Psoas muscle (tissue), 8 donors: ENCODE measurements around the gene RAB3C. TPM values are rescaled to one million over a fixed set of nuclear protein-coding genes. Genes with fewer than 3 reads are reported as not detected.
"Not testable (repeated sequence)": the region's sequence is repeated elsewhere in the genome, so short reads cannot be mapped to it uniquely, and the experiment has no call there.

Experiments
- ATAC-seq, 4 donors: fragments of 200-7000 bp; cut with Tn5 transposase; one replicate each; pipeline ENCODE4 v1.9.1; 2020; ENCODE audit warnings: moderate library complexity in 3 of 4, mild to moderate bottlenecking in 2 of 4
- DNase-seq, 2 donors: peaks; one replicate each; pipeline ENCODE4 v3.0.0-alpha.2; 2020
- H3K27ac ChIP-seq: fragments of 200-600 bp; one replicate; pipeline ENCODE4 v1.8.0; 2022
- H3K27me3 ChIP-seq, 3 donors: fragments of 200-600 bp in 1 of 3; one replicate each; pipeline versions ENCODE4 v1.6.1 to v1.8.0; 2013 to 2022; ENCODE audit warnings: low read length in 2 of 3, mild to moderate bottlenecking in 2 of 3, moderate library complexity in 1 of 3; ENCODE audit not compliant: insufficient read depth in 3 of 3
- H3K36me3 ChIP-seq, 2 donors: fragments of 200-600 bp in 1 of 2; one replicate each; pipeline versions ENCODE4 v1.6.1 to v1.8.0; 2013 to 2022; ENCODE audit warnings: low read depth in 1 of 2, mild to moderate bottlenecking in 1 of 2, moderate library complexity in 1 of 2; ENCODE audit not compliant: insufficient read depth in 1 of 2
- H3K4me1 ChIP-seq: fragments of 200-600 bp; one replicate; pipeline ENCODE4 v1.8.0; 2022
- H3K4me3 ChIP-seq: fragments of 200-600 bp; one replicate; pipeline ENCODE4 v1.8.0; 2022; ENCODE audit warnings: mild to moderate bottlenecking
- H3K9me3 ChIP-seq: fragments of 200-600 bp; one replicate; pipeline ENCODE4 v1.8.0; 2022
- WGBS, 3 donors: extraction: QIAGEN DNeasy Blood & Tissue Kit; methylation state at CpG; one replicate each; pipeline versions ENCODE4 v1.1.6 to v1.1.7; 2013; 5-methylcytosine and 5-hydroxymethylcytosine counted together
- intact Hi-C, 2 donors: fragments of 100-400 bp; cut with DNase I; formaldehyde crosslinking; loops; one replicate each; pipeline versions ENCODE4 v1.11.0 to v1.14.2; 2022
- polyA plus RNA-seq, 3 donors: library from polyadenylated mRNA; stranded (reverse); fragments of 200-250 nt; gene quantifications; one replicate each; pipeline ENCODE4 v1.2.3, GENCODE V29; 2013
- total RNA-seq, 4 donors: library from RNA; stranded (reverse); fragmentation: NEBNext Ultra II Directional in 2 of 4; extraction: Animal tissue kit (Norgen Biotek cat#: 25700) in 2 of 4; gene quantifications; one replicate each; pipeline versions ENCODE4 v1.2.1 to v1.2.4, GENCODE V29; 2021 to 2023
- TF ChIP-seq, protein P1 (sequence below): fragments of 200-600 bp; IDR thresholded peaks from one replicate; pipeline ENCODE4 v1.8.0; 2022; ENCODE audit warnings: antibody characterized with exemption
- donor health status: healthy with polysubstance abuse.
- donor health status: DM: no; HTN: no; CAD: no; lungs with moderate emphysema.
- donor health status: Bipolar disorder and iron deficiency.
- donor health status: healthy.
- donor health status: DM: yes; HTN: yes; CAD: no.
- donor health status: DM: no; HTN: no; CAD: no.
- donor health status: DM: no; HTN: no; CAD: no.
- donor health status: DM: yes; HTN: yes; CAD: no.

The RAB3C gene
- total and polyA plus RNA-seq, 7 donors: 0.16 to 2.2 (median 0.62) TPM

DNA sequence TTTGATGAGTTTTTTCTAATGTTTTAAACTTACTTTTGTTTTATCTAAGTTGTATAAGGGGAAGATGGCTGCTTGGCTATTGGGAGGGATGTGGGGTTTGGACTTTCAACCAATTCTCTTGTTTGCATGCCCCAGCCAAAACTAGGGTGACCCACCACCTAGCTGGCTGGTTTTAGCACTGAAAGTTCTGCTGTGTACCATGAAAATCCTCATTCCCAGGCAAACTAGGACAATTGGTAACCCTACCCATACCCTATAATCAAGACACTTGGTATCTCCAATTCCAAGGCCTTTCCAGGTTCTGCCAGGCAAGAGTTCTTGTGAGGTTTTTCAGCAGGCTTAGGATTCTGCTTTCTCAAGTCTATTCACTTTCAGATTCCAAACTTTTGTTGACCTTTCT is 13.1 kb downstream of the RAB3C start:
- TF ChIP-seq, protein P1, sequence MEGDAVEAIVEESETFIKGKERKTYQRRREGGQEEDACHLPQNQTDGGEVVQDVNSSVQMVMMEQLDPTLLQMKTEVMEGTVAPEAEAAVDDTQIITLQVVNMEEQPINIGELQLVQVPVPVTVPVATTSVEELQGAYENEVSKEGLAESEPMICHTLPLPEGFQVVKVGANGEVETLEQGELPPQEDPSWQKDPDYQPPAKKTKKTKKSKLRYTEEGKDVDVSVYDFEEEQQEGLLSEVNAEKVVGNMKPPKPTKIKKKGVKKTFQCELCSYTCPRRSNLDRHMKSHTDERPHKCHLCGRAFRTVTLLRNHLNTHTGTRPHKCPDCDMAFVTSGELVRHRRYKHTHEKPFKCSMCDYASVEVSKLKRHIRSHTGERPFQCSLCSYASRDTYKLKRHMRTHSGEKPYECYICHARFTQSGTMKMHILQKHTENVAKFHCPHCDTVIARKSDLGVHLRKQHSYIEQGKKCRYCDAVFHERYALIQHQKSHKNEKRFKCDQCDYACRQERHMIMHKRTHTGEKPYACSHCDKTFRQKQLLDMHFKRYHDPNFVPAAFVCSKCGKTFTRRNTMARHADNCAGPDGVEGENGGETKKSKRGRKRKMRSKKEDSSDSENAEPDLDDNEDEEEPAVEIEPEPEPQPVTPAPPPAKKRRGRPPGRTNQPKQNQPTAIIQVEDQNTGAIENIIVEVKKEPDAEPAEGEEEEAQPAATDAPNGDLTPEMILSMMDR: no peak
- intact Hi-C loops: no loop called here

DNA sequence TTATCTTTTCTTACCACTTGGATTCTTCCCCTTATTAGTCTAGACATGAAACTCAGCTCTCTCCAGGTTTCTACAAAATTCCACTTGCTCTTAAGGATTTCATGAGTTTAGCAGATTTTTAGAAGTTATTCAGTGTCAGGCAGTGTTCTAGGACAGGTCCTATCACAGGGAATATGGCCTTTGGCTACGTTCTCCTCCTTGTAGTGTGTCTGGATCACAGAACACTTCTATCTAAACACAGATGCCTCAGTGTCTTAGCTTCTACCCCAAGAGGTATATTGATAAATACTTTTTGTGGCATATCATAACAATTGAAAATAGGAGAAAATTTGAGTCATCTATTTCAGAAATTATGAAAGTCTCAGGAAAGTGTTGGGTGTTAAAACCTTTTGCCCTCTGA is 15.6 kb downstream of the RAB3C start:
- WGBS, 3 donors: 73 to 86% (median 82%) methylated on average over 1 of the region's 1 CpG
- intact Hi-C loops: no loop called here
- no peak overlapping the region for H3K4me3 ChIP-seq

More for the DNA sequence above, 13.1 kb downstream of the RAB3C start:
- H3K27me3 ChIP-seq: peaks cover 0 to 4% (median 0%) of the 10 kb centered on the region in 3 donors
- H3K9me3 ChIP-seq: no peaks in the 10 kb centered on the region
- ATAC-seq (no peak), DNase-seq (no peak)
- H3K27ac ChIP-seq: no peak overlapping the region
- H3K36me3 ChIP-seq: no peaks in the 10 kb centered on the region
- H3K4me1 ChIP-seq: no peaks in the 10 kb centered on the region
- no peak overlapping the region for H3K4me3 ChIP-seq

DNA sequence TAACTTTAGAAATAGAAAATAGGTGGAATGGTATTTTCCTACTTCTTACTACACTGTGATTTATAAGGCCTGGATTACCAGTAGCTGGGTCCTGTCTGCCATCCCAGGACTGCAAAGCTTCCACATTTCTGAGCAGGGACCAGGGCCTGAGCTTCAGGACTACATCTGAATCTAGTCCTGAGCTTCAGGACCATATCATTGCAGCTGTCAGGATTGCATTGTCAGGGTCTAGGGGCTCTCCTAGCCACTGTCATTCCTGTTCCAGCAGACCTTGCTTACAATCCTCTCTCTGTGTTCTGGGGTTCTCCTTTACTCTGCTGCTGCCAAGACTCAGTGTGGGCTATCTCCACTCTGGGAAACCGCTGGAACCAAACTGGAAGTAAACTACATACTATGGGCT is 16.3 kb downstream of the RAB3C start:
- Histone ChIP-seq H3K4me1 (no peaks in the 10 kb centered on the region), H3K27me3 (peaks cover 0 to 4% (median 0%) of the 10 kb centered on the region in 3 donors), H3K36me3 (no peaks in the 10 kb centered on the region), H3K4me3 (no peak overlapping the region), H3K27ac (no peak overlapping the region), H3K9me3 (no peaks in the 10 kb centered on the region)
- TF ChIP-seq, protein P1: no peak
- intact Hi-C loops: no loop called here
- DNase-seq (no peak), ATAC-seq (no peak)
- WGBS, 3 donors: 57 to 75% (median 68%) methylated on average over 1 of the region's 1 CpG

More for the DNA sequence above, 15.6 kb downstream of the RAB3C start:
- Histone ChIP-seq H3K9me3 (no peaks in the 10 kb centered on the region), H3K27ac (no peak overlapping the region), H3K36me3 (no peaks in the 10 kb centered on the region), H3K4me1 (no peaks in the 10 kb centered on the region), H3K27me3 (peaks cover 0 to 4% (median 0%) of the 10 kb centered on the region in 3 donors)
- TF ChIP-seq, protein P1: no peak
- no peak for ATAC-seq
- DNase-seq: no peak

DNA sequence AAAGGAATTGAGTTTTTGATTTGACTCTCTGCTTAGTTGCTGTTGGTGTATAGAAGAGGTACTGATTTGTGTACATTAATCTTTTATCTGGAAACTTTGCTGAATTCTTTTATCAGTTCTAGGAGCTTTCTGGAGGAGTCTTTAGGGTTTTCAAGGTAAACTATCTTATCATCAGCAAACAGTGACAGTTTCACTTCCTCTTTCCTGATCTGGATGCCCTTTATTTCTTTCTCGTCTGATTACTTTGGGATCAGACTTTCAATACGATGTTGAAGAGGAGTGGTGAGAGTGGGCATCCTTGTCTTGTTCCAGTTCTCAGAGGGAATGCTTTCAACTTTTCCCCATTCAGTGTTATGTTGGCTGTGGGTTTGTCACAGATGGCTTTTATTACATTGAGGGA is 17.7 kb downstream of the RAB3C start:
- H3K4me1 ChIP-seq, ATAC-seq, H3K9me3 ChIP-seq, intact Hi-C loops, H3K36me3 ChIP-seq, H3K27ac ChIP-seq, H3K4me3 ChIP-seq, DNase-seq, H3K27me3 ChIP-seq: not testable (repeated sequence)
- 62 to 68% (median 65%) methylated on average over 2 of the region's 2 CpGs for WGBS, 3 donors

DNA sequence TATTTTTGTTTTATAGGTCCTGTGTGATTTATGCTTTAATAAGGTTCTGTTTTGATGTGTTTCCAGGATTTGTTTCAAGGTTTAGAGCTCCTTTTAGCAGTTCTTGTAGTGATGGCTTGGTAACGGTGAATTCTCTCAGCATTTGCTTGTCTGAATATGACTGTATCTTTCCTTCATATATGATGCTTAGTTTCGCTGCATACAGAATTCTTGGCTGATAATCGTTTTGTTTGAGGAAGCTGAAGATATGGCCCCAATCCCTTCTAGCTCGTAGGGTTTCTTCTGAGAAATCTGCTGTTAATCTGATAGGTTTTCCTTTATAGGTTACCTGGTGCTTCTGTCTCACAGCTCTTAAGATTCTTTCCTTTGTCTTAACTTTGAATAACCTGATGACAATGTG is 20.0 kb downstream of the RAB3C start:
- intact Hi-C loops, H3K27me3 ChIP-seq, ATAC-seq, H3K4me3 ChIP-seq, H3K9me3 ChIP-seq, H3K36me3 ChIP-seq, H3K27ac ChIP-seq, H3K4me1 ChIP-seq, DNase-seq: not testable (repeated sequence)
- WGBS, 3 donors: 74 to 87% (median 85%) methylated on average over 4 of the region's 4 CpGs

DNA sequence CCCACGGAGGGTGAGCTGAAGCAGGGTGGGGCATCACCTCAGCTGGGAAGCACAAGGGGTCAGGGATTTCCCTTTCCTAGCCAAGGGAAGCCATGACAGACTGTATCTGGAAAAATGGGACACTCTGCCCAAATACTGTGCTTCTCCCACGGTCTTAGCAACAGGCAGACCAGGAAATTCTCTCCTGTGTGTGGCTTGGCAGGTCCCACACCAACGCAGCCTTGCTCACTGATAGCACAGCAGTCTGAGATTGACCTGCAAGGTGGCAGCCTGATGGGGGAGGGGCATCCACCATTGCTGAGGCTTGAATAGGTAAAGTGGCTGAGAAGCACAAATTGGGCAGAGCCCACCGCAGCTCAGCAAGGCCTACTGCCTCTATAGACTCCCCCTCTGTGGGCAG is 23.2 kb downstream of the RAB3C start:
- TF ChIP-seq, protein P1: no peak
- no peak overlapping the region for H3K27ac ChIP-seq
- ATAC-seq: no peak
- no peaks in the 10 kb centered on the region for H3K36me3 ChIP-seq
- DNase-seq: no peak
- no peak overlapping the region for H3K4me3 ChIP-seq
- H3K4me1 ChIP-seq: no peaks in the 10 kb centered on the region
- H3K27me3 ChIP-seq: no peaks in the 10 kb centered on the region
- intact Hi-C loops: no loop called here
- 56 to 83% (median 79%) methylated on average over 4 of the region's 4 CpGs for WGBS, 3 donors
- H3K9me3 ChIP-seq: peaks cover 3% of the 10 kb centered on the region
